CMK (cell line): ENCODE data around the gene ACTN1.
"Not testable (repeated sequence)": the region's sequence is repeated elsewhere in the genome, so short reads cannot be mapped to it uniquely, and the experiment has no call there.

Experiments used
- DNase-seq: peaks from one replicate; pipeline ENCODE4 v3.0.0-alpha.2; 2010; ENCODE audit warnings: low read depth

ACTN1 gene

GRCh38 chr14:68862954-68863594 is 116.0 kb downstream of the ACTN1 start:
- peak; percentile 25 for DNase-seq

DNA sequence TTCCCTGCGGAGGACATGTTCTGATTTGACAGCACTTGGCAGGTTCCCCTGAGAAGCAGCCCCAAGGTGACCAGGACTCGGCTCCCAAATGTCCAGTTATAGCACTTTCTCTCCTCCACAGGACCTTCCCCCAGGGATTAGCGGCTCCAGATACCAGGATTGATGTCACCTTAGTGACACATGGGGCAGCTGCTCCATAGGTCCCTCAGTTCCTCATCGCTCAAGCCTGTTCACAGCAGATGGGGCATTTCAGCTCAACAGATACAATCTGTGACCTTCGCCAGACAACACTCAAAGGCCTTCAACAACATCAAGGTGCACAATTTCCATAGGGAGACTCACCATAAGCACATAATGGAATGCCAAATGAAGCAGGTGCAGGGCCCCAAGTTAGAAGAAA is 118.3 kb downstream of the ACTN1 start:
- no peak for DNase-seq

GRCh38 chr14:68857516-68858070 is 121.5 kb downstream of the ACTN1 start:
- DNase-seq: no peak

GRCh38 chr14:68856572-68856971 is 122.5 kb downstream of the ACTN1 start:
- no peak for DNase-seq

GRCh38 chr14:68854421-68854820 is 124.7 kb downstream of the ACTN1 start:
- DNase-seq: no peak

GRCh38 chr14:68853749-68854148 is 125.4 kb downstream of the ACTN1 start:
- no peak for DNase-seq

GRCh38 chr14:68852493-68852892 is 126.6 kb downstream of the ACTN1 start:
- DNase-seq: not testable (repeated sequence)

- peak; percentile 83 for DNase-seq
Observed at GRCh38 chr14:68851078-68851477, 128.0 kb downstream of the ACTN1 start.

DNA sequence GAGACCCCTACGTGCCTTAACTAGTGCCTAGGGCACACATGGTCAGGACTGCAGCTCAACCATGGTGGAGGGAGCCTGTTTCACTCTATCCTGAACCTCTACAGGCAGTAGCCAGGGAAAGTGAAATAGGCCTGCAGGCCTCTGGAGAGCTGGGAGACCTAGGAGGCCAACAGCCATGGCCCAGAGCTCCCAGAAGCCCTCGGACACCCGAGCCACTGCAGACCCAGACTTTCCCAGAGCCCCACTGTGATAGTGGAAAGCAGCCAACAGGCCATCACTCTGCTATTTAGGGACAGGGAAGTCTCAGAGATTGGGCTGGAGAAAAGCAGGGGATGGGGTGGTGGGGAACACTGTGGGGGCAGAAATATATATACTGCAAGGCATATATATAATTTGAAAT is 129.7 kb downstream of the ACTN1 start:
- DNase-seq: no peak

- no peak for DNase-seq
Observed at GRCh38 chr14:68848253-68848652, 130.8 kb downstream of the ACTN1 start.

DNA sequence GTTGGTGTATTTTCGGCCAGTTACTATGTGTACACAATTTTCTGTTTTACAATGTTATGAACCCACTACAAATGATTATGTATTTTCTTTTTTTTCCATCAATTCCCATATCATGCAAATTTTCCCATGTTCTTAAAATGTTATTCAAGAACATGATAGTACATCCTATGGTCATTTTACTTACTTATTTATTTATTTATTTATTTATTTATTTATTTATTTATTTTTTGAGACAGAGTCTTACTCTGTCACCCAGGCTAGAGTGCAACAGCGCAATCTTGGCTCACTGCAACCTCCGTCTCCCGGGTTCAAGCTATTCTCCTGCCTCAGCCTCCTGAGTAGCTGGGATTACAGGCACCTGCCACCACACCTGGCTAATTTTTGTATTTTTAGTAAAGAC is 131.5 kb downstream of the ACTN1 start:
- not testable (repeated sequence) for DNase-seq

- DNase-seq: no peak
Observed at GRCh38 chr14:68846466-68846865, 132.6 kb downstream of the ACTN1 start.

GRCh38 chr14:68844210-68844545 is 134.9 kb downstream of the ACTN1 start:
- DNase-seq: no peak

DNA sequence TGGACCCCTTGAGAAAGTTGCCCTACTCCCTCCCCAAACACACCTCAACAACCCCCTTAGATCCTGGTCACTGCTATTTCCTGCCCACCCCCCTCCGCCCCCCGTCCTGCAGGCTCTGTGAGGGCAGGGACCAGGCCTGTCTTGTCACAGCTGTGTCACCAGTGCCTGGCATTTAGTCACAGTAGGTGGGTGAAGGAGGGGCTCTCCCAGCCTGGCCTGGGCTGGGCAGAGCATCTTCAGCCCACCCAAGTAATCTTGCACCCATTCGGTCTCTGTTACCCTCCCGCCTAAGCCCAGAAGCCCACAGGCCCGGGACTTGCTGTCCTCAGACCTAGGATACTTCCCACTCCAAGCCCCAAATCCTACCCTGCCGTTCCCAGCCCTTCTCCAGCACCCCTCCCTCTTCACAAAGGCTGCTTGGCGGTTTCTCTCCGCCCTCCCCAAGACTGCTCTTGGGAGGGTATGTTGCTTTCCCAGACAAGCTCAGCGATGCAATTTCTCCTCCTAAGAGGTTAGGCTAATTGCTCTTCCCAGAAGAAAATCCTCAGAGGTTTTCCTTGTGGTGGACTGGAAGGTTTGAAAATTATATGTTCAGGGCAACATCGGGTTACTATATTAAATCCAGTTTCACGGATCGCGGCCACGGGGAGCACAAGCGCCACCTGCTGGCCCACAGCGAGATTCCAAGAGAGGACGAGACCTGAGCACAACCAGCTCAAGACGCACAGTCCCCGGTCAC is 135.5 kb downstream of the ACTN1 start:
- DNase-seq: peak; percentile 36

GRCh38 chr14:68842298-68842697 is 136.8 kb downstream of the ACTN1 start:
- no peak for DNase-seq

- no peak for DNase-seq
Observed at GRCh38 chr14:68841016-68841809, 137.9 kb downstream of the ACTN1 start.

DNA sequence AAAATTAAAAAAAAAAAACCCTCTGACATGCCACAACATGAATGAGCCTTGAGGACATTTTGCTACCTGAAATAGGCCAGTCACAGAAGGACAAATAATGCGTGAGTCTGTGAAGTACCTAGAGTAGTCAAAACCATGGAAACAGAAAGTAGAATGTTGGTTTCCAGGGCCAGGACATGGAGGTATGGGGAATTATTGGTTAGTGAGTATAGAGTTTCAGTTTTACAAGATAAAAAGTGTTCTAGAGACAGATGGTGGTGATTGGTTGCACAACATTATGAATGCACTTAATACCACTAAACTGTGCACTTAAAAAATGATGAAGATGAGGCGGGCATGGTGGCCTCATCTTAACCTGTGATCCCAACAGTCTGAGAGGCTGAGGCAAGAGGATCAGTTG is 138.6 kb downstream of the ACTN1 start:
- DNase-seq: no peak

DNA sequence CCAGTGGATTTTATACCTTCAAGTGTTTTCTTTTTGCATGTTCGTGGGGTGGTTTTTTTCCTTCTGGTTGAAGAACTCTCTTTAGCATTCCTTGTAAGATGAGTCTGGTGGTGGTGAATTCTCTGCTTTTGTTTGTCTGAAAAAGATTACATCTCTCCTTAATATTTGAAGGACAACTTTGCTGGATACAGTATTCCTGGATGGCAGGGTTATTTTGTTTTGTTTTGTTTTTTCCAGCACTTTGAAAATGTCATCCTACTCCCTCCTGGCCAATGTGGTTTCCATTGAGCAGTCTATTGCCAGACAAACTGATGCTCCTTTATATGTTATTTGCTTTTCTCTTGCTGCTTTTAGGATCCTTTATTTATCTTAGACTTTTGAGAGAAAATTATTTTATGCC is 143.0 kb downstream of the ACTN1 start:
- DNase-seq: no peak

- DNase-seq: no peak
Observed at GRCh38 chr14:68834816-68835215, 144.3 kb downstream of the ACTN1 start.

GRCh38 chr14:68828698-68829097 is 150.4 kb downstream of the ACTN1 start:
- no peak for DNase-seq

GRCh38 chr14:68825729-68826128 is 153.4 kb downstream of the ACTN1 start:
- DNase-seq: no peak

- DNase-seq: peak; percentile 40
Observed at GRCh38 chr14:68824517-68825347, 154.4 kb downstream of the ACTN1 start.
